ENCODE data around the gene CEACAM19.

- TF ChIP-seq CTCF (IDR thresholded peaks at IDR 0.05) (no peak), EZH2 (IDR thresholded peaks at IDR 0.05) (no peak)
Observed at GRCh38 chr19:44636439-44637389, 34.6 kb upstream of the CEACAM19 start.
